MCF 10A (cell line): ENCODE measurements around the gene TAF1C. TPM values are rescaled to one million over a fixed set of nuclear protein-coding genes. Genes with fewer than 3 reads are reported as not detected.

Source experiments
- BruUV-seq: library from RNA; stranded (reverse); fragments of 400-500 nt; replicated peaks from 2 replicates; lab custom pipeline; 2021; lab: Mats Ljungman, UMichigan
- CTCF ChIA-PET: fragments of 300-600 bp; sonication (Branson Sonifier 250); formaldehyde crosslinking; extraction: SDS; loops from one replicate; lab custom pipeline; 2021; ENCODE audit warnings: antibody characterized with exemption, inconsistent platforms; lab: Yijun Ruan, JAX
- POLR2A ChIA-PET: fragments of 300-600, 350-650 bp; sonication (Branson Sonifier 250); formaldehyde crosslinking; extraction: SDS; loops from one replicate; lab custom pipeline; 2020; ENCODE audit warnings: antibody characterized with exemption, inconsistent platforms; lab: Yijun Ruan, JAX
- DNase-seq: peaks from one replicate; pipeline ENCODE4 v3.0.0-alpha.2; 2018; ENCODE audit not compliant: unreplicated experiment
- H3K27ac Mint-ChIP-seq: one replicate; pipeline ENCODE4 v1.8.0; 2022; ENCODE audit warnings: mild to moderate bottlenecking, low read depth, mixed read lengths; ENCODE audit not compliant: unreplicated experiment
- H3K27me3 Mint-ChIP-seq: one replicate; pipeline ENCODE4 v1.8.0; 2022; ENCODE audit warnings: mixed read lengths; ENCODE audit not compliant: insufficient read depth, unreplicated experiment
- H3K36me3 Mint-ChIP-seq: one replicate; pipeline ENCODE4 v1.8.0; 2022; ENCODE audit warnings: mild to moderate bottlenecking, moderate library complexity, mixed read lengths; ENCODE audit not compliant: insufficient read depth, unreplicated experiment
- H3K4me1 Mint-ChIP-seq: one replicate; pipeline ENCODE4 v1.8.0; 2022; ENCODE audit warnings: mixed read lengths; ENCODE audit not compliant: insufficient read depth, unreplicated experiment
- H3K4me3 Mint-ChIP-seq: one replicate; pipeline ENCODE4 v1.8.0; 2022; ENCODE audit warnings: mild to moderate bottlenecking, moderate library complexity, mixed read lengths; ENCODE audit not compliant: unreplicated experiment
- H3K9me3 Mint-ChIP-seq: one replicate; pipeline ENCODE4 v1.8.0; 2022; ENCODE audit warnings: mixed read lengths; ENCODE audit not compliant: unreplicated experiment
- intact Hi-C: fragments of 100-400 bp; cut with micrococcal nuclease; formaldehyde crosslinking; loops from 2 replicates; pipeline ENCODE4 v1.14.1; 2022
- total RNA-seq: library from RNA; stranded (reverse); gene quantifications from 2 replicates; pipeline ENCODE4 v1.2.3, GENCODE V29; 2022
- TF ChIP-seq, protein P1 (sequence below): fragments of 200-600 bp; IDR thresholded peaks from one replicate; pipeline ENCODE4 v1.8.0; 2022; ENCODE audit warnings: antibody characterized with exemption, mild to moderate bottlenecking; ENCODE audit not compliant: unreplicated experiment

Gene TAF1C
- total RNA-seq, 1 experiment from 2014 or later, result 35.1 TPM

- POLR2A ChIA-PET, result no interaction called here
- H3K4me1 Mint-ChIP-seq, result peaks cover 10% of the 10 kb centered on the region
- no peaks in the 10 kb centered on the region for H3K36me3 Mint-ChIP-seq
- H3K27ac Mint-ChIP-seq, result no peak overlapping the region
- no peak for DNase-seq
- H3K27me3 Mint-ChIP-seq, result no peaks in the 10 kb centered on the region
- intact Hi-C loops, result no loop called here
- CTCF ChIA-PET, result no interaction called here
- TF ChIP-seq, protein P1, sequence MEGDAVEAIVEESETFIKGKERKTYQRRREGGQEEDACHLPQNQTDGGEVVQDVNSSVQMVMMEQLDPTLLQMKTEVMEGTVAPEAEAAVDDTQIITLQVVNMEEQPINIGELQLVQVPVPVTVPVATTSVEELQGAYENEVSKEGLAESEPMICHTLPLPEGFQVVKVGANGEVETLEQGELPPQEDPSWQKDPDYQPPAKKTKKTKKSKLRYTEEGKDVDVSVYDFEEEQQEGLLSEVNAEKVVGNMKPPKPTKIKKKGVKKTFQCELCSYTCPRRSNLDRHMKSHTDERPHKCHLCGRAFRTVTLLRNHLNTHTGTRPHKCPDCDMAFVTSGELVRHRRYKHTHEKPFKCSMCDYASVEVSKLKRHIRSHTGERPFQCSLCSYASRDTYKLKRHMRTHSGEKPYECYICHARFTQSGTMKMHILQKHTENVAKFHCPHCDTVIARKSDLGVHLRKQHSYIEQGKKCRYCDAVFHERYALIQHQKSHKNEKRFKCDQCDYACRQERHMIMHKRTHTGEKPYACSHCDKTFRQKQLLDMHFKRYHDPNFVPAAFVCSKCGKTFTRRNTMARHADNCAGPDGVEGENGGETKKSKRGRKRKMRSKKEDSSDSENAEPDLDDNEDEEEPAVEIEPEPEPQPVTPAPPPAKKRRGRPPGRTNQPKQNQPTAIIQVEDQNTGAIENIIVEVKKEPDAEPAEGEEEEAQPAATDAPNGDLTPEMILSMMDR, result no peak
- no peak overlapping the region for H3K4me3 Mint-ChIP-seq
- BruUV-seq, result no TSS peak
- no peaks in the 10 kb centered on the region for H3K9me3 Mint-ChIP-seq
Observed at GRCh38 chr16:84193480-84193879, 6.6 kb upstream of the TAF1C start.

- Mint-ChIP-seq H3K36me3 (no peaks in the 10 kb centered on the region), H3K9me3 (no peaks in the 10 kb centered on the region), H3K4me1 (no peaks in the 10 kb centered on the region), H3K4me3 (no peak overlapping the region), H3K27me3 (no peaks in the 10 kb centered on the region), H3K27ac (no peak overlapping the region)
- CTCF ChIA-PET, result interaction anchor here (0.5 to 1.2 kb wide), 2 partner anchors 106 to 128 kb away, joined by 3 read pairs; no protein-coding TSS in a partner anchor
- no TSS peak for BruUV-seq
- TF ChIP-seq, protein P1, result no peak
- POLR2A ChIA-PET, result no interaction called here
- intact Hi-C loops, result no loop called here
- DNase-seq, result no peak
Observed at GRCh38 chr16:84191466-84191865, 4.6 kb upstream of the TAF1C start.

GRCh38 chr16:84190731-84191388 is 4.0 kb upstream of the TAF1C start, which contains the start of gene ADAD2:
Gene ADAD2 (plus strand): TSS chr16:84191157. CDS start chr16:84191231, 74 bp downstream.
- intact Hi-C loops, result no loop called here
- no TSS peak for BruUV-seq
- H3K4me3 Mint-ChIP-seq, result no peak within 1 kb of the TSS
- CTCF ChIA-PET, result interaction anchor here (0.6 to 1.2 kb wide), 2 partner anchors 106 to 315 kb away, joined by 3 read pairs; no protein-coding TSS in a partner anchor
- no peaks in the 10 kb centered on the region for H3K9me3 Mint-ChIP-seq
- no peak for DNase-seq
- no peaks in the 10 kb centered on the region for H3K4me1 Mint-ChIP-seq
- POLR2A ChIA-PET, result no interaction called here
- no peaks in the 10 kb centered on the region for H3K36me3 Mint-ChIP-seq
- H3K27me3 Mint-ChIP-seq, result no peaks in the 10 kb centered on the region
- H3K27ac Mint-ChIP-seq, result no peak within 1 kb of the TSS
- TF ChIP-seq, protein P1, result no peak

- no peaks in the 10 kb centered on the region for H3K27me3 Mint-ChIP-seq
- H3K4me1 Mint-ChIP-seq, result peaks cover 14% of the 10 kb centered on the region
- no peaks in the 10 kb centered on the region for H3K9me3 Mint-ChIP-seq
- TF ChIP-seq, protein P1, result no peak
- POLR2A ChIA-PET, result no interaction called here
- BruUV-seq, result no TSS peak
- no peak for DNase-seq
- intact Hi-C loops, result no loop called here
- CTCF ChIA-PET, result interaction anchor here (0.9 to 1.3 kb wide), 2 partner anchors 9 to 102 kb away, joined by 3 to 5 read pairs; no protein-coding TSS in a partner anchor
- peak overlapping the region; percentile 87 for H3K4me3 Mint-ChIP-seq
- H3K27ac Mint-ChIP-seq, result no peak overlapping the region
- H3K36me3 Mint-ChIP-seq, result peaks cover 9% of the 10 kb centered on the region
Observed at GRCh38 chr16:84184775-84185174, 2.1 kb downstream of the TAF1C start.
